ENCODE measurements around the gene GPR18. TPM values are rescaled to one million over a fixed set of nuclear protein-coding genes. Genes with fewer than 3 reads are reported as not detected.

GPR18 gene
- total RNA-seq, 1 experiment from 2014 or later, result not detected

DNA sequence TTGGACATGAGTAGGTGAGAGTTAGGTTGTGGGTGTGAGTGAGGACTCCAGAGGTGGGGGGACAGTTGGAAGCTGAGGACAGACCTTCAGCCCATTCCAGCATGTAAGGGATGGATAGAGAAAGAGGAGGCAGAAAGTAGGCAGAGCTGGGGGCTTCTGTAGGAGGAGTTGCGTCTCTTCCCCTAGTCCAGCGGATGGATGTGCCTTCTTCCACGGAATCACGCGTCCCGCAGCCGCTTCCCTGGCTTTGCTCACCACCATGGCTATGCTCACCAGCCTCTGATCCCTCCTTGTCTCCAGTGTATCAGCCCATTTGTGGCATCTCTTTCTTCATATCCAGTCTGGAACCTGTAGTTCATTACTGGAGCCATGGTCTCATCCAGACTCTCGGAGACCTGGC, 52.0 kb downstream of the GPR18 start:
- Histone ChIP-seq H3K56ac (ENCODE audit: insufficient read length, low read depth, low read length) (no peak overlapping the region), H3K18ac (ENCODE audit: insufficient read length, low read depth, low read length) (no peak overlapping the region)
- H3K36me3 Mint-ChIP-seq (ENCODE audit: insufficient read depth in 1 of 3, low read depth in 3 of 3), result peaks cover 17 to 24% (median 18%) of the 10 kb centered on the region in 3 experiments; a peak in 6 of 7 replicates

More for the DNA sequence above, 52.0 kb downstream of the GPR18 start:
- H2BK120ac ChIP-seq (ENCODE audit: low read depth, low read length, poor library complexity, severe bottlenecking), result no peak overlapping the region
- TF ChIP-seq, protein P1, sequence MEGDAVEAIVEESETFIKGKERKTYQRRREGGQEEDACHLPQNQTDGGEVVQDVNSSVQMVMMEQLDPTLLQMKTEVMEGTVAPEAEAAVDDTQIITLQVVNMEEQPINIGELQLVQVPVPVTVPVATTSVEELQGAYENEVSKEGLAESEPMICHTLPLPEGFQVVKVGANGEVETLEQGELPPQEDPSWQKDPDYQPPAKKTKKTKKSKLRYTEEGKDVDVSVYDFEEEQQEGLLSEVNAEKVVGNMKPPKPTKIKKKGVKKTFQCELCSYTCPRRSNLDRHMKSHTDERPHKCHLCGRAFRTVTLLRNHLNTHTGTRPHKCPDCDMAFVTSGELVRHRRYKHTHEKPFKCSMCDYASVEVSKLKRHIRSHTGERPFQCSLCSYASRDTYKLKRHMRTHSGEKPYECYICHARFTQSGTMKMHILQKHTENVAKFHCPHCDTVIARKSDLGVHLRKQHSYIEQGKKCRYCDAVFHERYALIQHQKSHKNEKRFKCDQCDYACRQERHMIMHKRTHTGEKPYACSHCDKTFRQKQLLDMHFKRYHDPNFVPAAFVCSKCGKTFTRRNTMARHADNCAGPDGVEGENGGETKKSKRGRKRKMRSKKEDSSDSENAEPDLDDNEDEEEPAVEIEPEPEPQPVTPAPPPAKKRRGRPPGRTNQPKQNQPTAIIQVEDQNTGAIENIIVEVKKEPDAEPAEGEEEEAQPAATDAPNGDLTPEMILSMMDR (conservative IDR thresholded peaks at IDR 0.05), result no peak
- no peak overlapping the region for H4K8ac ChIP-seq (replicated peaks; ENCODE audit: insufficient read length, low read depth, low read length)
- Mint-ChIP-seq H3K27me3 (ENCODE audit: low read depth) (no peaks in the 10 kb centered on the region; the same call in 1 of the 2 replicates), H3K4me1 (peaks cover 38 to 48% of the 10 kb centered on the region in 2 experiments), H3K4me3 (no peak overlapping the region), H3K27ac (peak overlapping the region in 2 of 3 experiments; percentile 2 to 42; a peak in 2 of 7 replicates), H3K9me3 (no peaks in the 10 kb centered on the region)
- no peak overlapping the region for H3K4ac ChIP-seq (ENCODE audit: low read depth, low read length)
- peaks cover 18% of the 10 kb centered on the region for H3K79me1 ChIP-seq (ENCODE audit: insufficient read depth, low read depth, low read length, poor library complexity, severe bottlenecking)
- H3K9ac ChIP-seq (ENCODE audit: extremely low read depth, insufficient read length, low read length), result no peak overlapping the region
- no peak for DNase-seq
- no peak overlapping the region for H3K4me2 ChIP-seq (ENCODE audit: insufficient read depth, insufficient read length, low read length)
- H4K5ac ChIP-seq (ENCODE audit: insufficient read length, low read depth, low read length), result no peak overlapping the region
- H3K23ac ChIP-seq (ENCODE audit: insufficient read length, low read depth, low read length), result no peak overlapping the region
- H3K9me3 ChIP-seq (ENCODE audit: control insufficient read depth, low read depth, low read length), result no peaks in the 10 kb centered on the region
- H3T11ph ChIP-seq (ENCODE audit: low read length), result no peak overlapping the region
- no peak overlapping the region for H2AFZ ChIP-seq (ENCODE audit: low read length)
- H2BK5ac ChIP-seq (ENCODE audit: insufficient read length, low read length), result no peak overlapping the region
- no peak overlapping the region for H2BK15ac ChIP-seq (ENCODE audit: low read depth, low read length)
- no peak overlapping the region for H4K91ac ChIP-seq (ENCODE audit: insufficient read length, low read depth, low read length)
- peaks cover 5% of the 10 kb centered on the region for H3K23me2 ChIP-seq (ENCODE audit: insufficient read length, low read depth, low read length, poor library complexity, severe bottlenecking)
- H3K4me1 ChIP-seq (ENCODE audit: insufficient read depth, low read length), result peaks cover 1% of the 10 kb centered on the region; the same call in 1 of the 2 replicates
- H2BK20ac ChIP-seq (ENCODE audit: low read depth, low read length, poor library complexity, severe bottlenecking), result no peak overlapping the region
- no CpG with 5 or more reads among the region's 8 CpGs for WGBS (ENCODE audit: extremely low coverage, insufficient read length, low lambda C conversion rate)
- no peak overlapping the region for H2AK5ac ChIP-seq (ENCODE audit: insufficient read length, low read length)
- H2BK12ac ChIP-seq (ENCODE audit: insufficient read length, low read depth, low read length), result no peak overlapping the region
- H3K27ac ChIP-seq (ENCODE audit: insufficient read length, low read depth, low read length), result no peak overlapping the region
- peaks cover 2% of the 10 kb centered on the region for H4K20me1 ChIP-seq (ENCODE audit: control insufficient read depth, insufficient read depth, insufficient read length)
- H3K27me3 ChIP-seq (ENCODE audit: insufficient read depth, low read length), result no peaks in the 10 kb centered on the region
- no peak overlapping the region for H3K14ac ChIP-seq (ENCODE audit: insufficient read depth, low read length)
- peaks cover 42% of the 10 kb centered on the region; the same call in 1 of the 2 replicates for H3K79me2 ChIP-seq (ENCODE audit: insufficient read depth, low read length)

All from H9 (cell line).